Measurements from ENCODE around the gene LMX1B.

The LMX1B gene

GRCh38 chr9:126604059-126605055 lies 9.4 kb upstream of the LMX1B start:
- no peak for FAIRE-seq
- DNase-seq (ENCODE audit: insufficient read length, low spot score): no peak

- no peak for DNase-seq (ENCODE audit: insufficient read length, low spot score)
- no peak for FAIRE-seq
Measured at GRCh38 chr9:126605792-126606482, 7.8 kb upstream of the LMX1B start.

GRCh38 chr9:126606483-126606870 lies 7.3 kb upstream of the LMX1B start:
- DNase-seq (ENCODE audit: insufficient read length, low spot score) (no peak), FAIRE-seq (no peak)

DNA sequence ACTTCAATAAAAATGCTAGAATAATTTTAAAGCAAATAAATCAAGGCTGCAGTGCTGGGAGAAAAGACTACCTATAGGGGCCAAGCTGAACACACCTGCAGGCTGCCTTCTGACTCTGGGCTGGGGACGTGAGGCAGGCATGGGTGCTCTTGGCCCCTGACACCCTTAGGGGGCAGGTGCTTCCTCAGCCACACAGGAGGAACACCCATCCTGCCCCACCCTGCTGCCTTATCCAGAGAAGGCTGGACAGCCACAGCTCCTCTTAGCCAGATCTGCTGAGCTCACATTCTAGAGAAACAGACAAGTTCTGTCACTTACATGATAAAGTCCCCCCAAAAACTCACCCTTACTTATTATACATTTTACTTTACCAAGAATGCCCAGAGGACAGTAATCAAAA lies 6.6 kb upstream of the LMX1B start:
- no peak for FAIRE-seq
- DNase-seq (ENCODE audit: insufficient read length, low spot score): no peak

GRCh38 chr9:126607731-126608130 lies 6.0 kb upstream of the LMX1B start:
- no peak for DNase-seq (ENCODE audit: insufficient read length, low spot score)
- no peak for FAIRE-seq

DNA sequence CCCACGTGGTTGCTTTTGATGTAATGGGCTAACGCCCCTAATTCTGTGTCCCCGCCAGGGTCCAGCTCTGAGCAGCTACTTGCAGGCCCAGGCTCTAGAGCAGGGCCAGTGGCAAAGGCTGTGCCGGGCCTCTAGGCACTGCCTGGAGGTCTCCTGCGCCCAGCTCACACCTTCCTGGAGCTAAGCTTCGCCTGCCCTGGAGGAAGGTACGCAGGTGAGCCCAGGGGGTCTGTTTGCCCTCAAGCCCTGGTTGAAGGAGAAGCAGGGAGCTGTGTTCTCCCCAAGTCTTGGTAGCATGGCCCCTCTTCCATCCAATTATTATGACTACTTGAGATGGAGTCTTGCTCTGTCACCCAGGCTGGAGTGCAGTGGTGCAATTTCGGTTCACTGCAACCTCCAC lies 5.2 kb upstream of the LMX1B start:
- no peak for FAIRE-seq
- DNase-seq (ENCODE audit: insufficient read length, low spot score): no peak

DNA sequence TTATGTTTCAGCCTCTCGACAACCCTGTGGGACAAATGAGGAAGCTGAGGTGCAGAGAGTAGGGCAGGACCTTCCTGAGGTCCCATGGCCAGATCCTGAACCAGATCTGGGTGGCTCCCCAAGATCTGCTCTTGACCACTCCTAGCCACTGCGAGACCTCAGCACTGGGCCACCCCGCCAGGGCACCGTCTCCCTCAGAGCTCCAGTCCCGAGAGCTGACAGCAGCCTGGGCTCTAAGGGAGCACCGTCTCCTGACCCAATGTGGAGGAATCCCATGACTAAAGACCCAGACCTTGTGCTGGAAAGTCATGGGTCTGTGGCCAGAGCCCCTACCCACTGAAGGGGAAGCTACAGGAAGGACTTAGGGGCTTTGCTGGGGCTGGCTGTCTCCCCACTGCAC lies 4.5 kb upstream of the LMX1B start:
- FAIRE-seq: no peak
- no peak for DNase-seq (ENCODE audit: insufficient read length, low spot score)

GRCh38 chr9:126609711-126610388 lies 3.9 kb upstream of the LMX1B start:
- no peak for DNase-seq (ENCODE audit: insufficient read length, low spot score)
- no peak for FAIRE-seq

DNA sequence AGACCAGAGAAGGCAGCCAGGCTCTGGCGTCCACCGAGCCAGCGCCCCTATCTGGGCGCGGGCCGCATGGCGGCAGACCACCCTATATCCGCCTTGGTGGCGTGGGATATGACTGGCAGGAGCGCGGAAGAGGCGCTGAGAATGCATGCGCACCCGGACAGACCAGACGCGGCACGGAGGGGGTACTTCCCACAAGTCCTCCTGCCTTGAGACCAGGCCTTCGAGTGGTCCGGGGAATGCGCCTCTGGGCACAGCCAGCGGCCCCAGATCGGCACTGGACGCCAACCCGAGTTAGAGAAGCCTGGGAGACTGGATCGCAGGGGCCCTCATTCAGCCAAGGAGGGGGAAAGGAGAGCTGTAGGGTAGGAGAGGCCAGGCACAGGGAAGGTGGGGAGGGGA lies 2.5 kb upstream of the LMX1B start:
- FAIRE-seq: no peak
- no peak for DNase-seq (ENCODE audit: insufficient read length, low spot score)

DNA sequence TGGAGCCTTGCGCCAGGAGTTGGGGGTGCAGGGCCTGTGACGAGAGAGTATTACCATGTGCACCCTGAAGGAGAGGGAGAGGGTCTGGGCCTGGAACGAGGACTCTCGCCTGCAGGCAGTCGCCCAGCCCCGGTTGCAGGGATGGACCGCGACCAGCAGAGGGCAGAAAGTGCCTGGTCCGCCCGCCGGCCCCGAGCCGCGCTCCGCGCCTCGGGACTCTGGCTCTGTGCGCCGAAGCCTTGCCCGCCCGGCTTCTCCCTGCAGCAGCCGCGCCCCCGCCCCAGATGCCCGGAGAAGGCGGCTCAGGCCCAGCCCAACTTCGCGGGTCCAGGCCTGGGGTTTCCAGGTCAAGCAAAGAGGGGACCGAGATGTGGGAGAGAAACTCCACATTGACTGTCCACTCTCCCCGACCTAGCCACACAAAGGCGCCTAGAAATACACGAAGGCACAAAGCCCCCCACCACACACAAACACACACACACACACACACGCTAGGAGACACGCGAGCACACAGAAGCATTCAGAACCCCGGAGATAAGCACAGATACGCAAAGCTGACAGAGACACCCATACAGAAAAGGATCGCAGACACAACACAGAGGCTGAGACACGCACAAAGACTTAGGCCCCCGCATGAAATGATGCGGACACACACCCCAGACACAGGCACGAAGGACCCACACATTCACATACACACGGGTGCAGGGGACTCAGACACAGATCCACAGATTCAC lies 2.0 kb upstream of the LMX1B start:
- FAIRE-seq (peak; percentile 44), DNase-seq (ENCODE audit: insufficient read length, low spot score) (peak; percentile 70)

DNA sequence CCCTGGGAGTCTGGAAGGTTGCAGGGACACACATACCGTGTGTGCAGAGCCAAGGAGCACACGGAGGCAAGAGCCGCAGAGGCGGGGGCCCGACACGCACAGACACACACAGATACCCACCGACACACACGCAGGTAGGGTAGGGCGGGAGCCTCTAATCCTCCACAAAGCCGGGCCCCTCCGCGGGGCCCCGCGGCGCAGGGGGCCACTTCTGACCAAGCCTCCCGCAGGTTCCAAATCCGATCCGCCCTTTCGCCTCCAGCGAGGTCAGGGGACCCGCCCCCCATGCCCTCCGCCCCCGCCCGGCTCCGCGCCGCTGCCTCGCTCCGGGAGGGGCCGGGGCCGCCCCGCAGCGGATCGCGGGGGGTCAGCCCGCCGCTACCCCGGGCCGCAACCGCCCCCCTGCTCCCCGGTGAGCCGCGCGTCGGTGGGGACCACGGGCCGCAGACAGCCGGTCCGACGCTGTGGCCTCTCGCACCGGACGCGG lies 1.4 kb upstream of the LMX1B start:
- no peak for FAIRE-seq
- DNase-seq (ENCODE audit: insufficient read length, low spot score): no peak

DNA sequence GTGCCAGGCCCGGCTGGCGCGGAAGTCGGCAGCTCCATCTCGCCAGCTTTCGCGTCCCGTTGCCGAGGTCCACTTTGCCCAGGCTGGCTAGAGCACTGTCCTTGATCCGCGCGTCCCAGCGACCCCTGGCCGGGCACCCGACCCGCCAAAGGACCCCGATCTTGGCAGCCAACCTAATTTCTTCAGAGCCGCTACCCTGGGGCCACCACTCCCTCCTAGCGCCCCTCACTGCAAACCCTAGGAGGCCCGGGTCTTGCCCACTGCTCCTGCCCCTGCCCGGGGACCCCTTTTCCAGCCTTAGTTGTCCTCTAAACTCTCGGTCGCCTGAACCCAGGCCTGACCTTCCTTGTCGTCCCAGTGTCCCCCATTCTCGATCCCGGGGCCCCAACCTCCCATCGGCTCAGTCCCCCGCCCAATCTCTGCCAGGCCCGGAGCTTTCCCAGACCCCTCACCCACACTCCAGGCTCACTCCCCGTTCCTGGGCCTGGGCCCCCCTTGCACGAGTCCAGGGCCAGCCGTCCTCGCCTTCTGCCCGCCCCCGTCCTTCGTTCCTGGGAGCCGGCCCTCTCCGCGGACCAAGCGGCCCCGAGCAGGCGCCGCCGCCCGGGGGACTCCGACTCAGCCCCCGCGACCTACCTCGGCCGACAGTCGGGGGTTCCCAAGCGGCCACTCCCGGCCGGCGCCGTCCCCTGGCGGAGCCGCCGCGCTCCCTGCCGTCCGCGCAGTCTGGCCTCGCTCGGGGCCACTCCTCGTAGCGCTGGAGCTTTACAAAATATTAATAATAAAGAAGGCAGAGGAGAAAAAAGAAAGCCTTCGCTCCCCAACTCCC lies 701 bp upstream of the LMX1B start:
- DNase-seq (ENCODE audit: insufficient read length, low spot score) (no peak), FAIRE-seq (no peak)

GRCh38 chr9:126614088-126614454 lies 343 bp downstream of the LMX1B start:
- FAIRE-seq (no peak), DNase-seq (ENCODE audit: insufficient read length, low spot score) (no peak)

DNA sequence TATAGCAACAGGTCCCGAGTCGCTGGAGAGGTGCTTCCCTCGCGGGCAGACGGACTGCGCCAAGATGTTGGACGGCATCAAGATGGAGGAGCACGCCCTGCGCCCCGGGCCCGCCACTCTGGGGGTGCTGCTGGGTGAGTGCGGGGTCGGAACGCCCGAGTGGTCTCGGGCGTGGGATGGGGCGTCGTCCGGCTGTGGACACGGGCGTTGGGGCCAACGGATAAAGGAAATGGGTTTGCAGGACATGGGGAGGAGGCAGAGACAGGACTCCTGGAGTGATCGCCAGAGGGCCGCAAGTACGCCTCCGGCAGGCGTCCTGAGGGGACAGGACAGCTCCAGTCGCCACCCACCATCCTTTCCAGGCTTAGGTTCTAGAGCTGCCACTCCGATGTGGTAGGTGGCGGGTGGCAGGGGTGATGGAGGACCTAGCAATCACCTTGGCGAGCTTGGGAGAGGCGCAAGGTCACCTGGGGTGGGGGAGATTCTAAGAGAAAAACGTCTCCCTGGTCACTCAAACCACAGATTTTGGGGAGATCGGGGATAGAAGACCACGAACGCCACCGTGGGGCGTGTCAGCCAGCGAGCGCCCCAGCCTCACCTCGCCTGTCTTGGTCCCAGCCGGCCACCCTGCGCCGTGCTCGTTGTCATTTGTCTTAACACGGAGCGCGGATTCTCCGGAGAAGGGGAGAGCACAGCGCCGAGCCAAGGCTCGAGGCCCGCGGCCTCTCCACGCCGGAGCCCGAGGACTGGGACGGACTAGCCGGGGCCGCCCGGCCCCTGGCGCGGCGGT lies 922 bp downstream of the LMX1B start:
- FAIRE-seq (no peak), DNase-seq (ENCODE audit: insufficient read length, low spot score) (no peak)

DNA sequence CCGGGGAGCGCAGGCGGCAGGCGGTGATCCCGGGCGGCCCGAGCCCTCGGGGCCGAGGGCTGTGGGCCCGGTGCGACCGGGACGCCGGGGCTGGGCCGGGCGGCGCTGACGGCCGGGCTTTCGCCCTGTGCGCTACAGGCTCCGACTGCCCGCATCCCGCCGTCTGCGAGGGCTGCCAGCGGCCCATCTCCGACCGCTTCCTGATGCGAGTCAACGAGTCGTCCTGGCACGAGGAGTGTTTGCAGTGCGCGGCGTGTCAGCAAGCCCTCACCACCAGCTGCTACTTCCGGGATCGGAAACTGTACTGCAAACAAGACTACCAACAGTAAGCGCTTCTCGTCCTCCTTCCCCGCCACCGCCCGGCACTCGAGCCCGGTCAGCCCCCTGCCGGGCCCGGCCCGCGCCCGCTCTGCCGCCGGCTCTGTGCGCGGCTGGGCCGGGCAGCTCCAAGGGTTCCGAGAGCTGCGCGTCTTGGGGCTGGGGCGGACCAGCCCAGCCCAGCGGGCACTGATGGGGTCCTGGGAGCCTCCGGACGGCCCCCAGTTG lies 1.6 kb downstream of the LMX1B start:
- DNase-seq (ENCODE audit: insufficient read length, low spot score) (no peak), FAIRE-seq (no peak)

- no peak for DNase-seq (ENCODE audit: insufficient read length, low spot score)
- FAIRE-seq: no peak
Measured at GRCh38 chr9:126615791-126616447, 2.2 kb downstream of the LMX1B start.

DNA sequence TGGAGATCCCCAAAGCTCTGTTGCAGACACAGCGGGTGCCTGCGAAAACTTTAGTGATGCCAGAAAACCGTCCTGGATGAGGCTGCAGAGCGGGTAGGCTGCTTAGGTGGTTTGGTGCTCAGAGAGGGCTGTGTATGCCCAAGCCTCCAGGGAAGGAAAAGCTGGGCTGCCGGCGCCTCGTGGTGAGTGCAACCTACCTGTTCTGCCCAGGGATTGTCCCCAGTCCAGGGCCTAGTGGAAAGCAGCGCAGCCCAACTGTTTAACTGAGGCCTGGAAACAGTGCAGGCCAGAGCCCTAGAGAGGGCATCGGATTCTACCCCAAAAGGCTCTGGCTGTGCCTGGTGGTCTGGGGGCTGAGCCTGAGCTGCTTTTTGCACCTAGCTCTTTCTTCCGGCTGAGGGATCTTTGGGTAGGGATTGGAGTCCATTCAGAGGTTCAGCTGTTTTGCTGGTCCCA lies 2.8 kb downstream of the LMX1B start:
- FAIRE-seq (no peak), DNase-seq (ENCODE audit: insufficient read length, low spot score) (no peak)
